Keratinocyte (primary cell): Measurements from ENCODE around the gene MRM2.

Experiments
- CTCF ChIP-seq, 3 experiments: IDR thresholded peaks in 1 of 3; conservative IDR thresholded peaks in 1 of 3; optimal IDR thresholded peaks in 1 of 3; 2 replicates in 2 of 3; 3 replicates in 1 of 3; pipeline versions ENCODE3 to v1.5.1; 2011; ENCODE audit warnings: low read length in 3 of 3, mild to moderate bottlenecking in 3 of 3, moderate library complexity in 2 of 3, control low read depth in 1 of 3, inconsistent platforms in 1 of 3; ENCODE audit not compliant: insufficient read depth in 2 of 3; ENCODE audit errors: extremely low read depth in 1 of 3
- EZH2 ChIP-seq: IDR thresholded peaks from one replicate; pipeline ENCODE4 v1.6.1; 2012; ENCODE audit warnings: inconsistent platforms, mild to moderate bottlenecking, low read length, moderate library complexity

GRCh38 chr7:2208712-2209111 is 33.3 kb downstream of the MRM2 start:
- TF ChIP-seq CTCF (optimal IDR thresholded peaks at IDR 0.05 in 1 of 3, IDR thresholded peaks at IDR 0.05 in 1 of 3, conservative IDR thresholded peaks at IDR 0.05 in 1 of 3; ENCODE audit: extremely low read depth in 1 of 3, insufficient read depth in 2 of 3, low read length in 3 of 3) (no peak), EZH2 (no peak)
